Inflammatory macrophage treated with lipopolysaccharide for 4 hours (primary cell): ENCODE results near the gene GAS2L1.
"Not testable (repeated sequence)": the region's sequence is repeated elsewhere in the genome, so short reads cannot be mapped to it uniquely, and the experiment has no call there.

Experiments used
- DNase-seq: peaks from one replicate; pipeline ENCODE4 v3.0.0-alpha.2; 2020

The GAS2L1 gene

GRCh38 chr22:29344137-29344536, 37.7 kb downstream of the GAS2L1 start:
- no peak for DNase-seq

GRCh38 chr22:29344889-29345288, 38.4 kb downstream of the GAS2L1 start:
- not testable (repeated sequence) for DNase-seq

- DNase-seq, result no peak
These were observed 39.5 kb downstream of the GAS2L1 start for GRCh38 chr22:29345932-29346331.

- DNase-seq, result no peak
These were observed 40.2 kb downstream of the GAS2L1 start for GRCh38 chr22:29346659-29347058.

GRCh38 chr22:29348041-29348440, 41.6 kb downstream of the GAS2L1 start:
- no peak for DNase-seq

GRCh38 chr22:29348956-29349355, 42.5 kb downstream of the GAS2L1 start:
- no peak for DNase-seq

- no peak for DNase-seq
These were observed 44.6 kb downstream of the GAS2L1 start for GRCh38 chr22:29351042-29351441.

- no peak for DNase-seq
These were observed 45.4 kb downstream of the GAS2L1 start for GRCh38 chr22:29351891-29352290.

- no peak for DNase-seq
These were observed 46.3 kb downstream of the GAS2L1 start for GRCh38 chr22:29352778-29353177.

GRCh38 chr22:29353286-29353685, 46.8 kb downstream of the GAS2L1 start:
- no peak for DNase-seq

- no peak for DNase-seq
These were observed 47.4 kb downstream of the GAS2L1 start for GRCh38 chr22:29353860-29354259.

GRCh38 chr22:29357193-29357890, 50.9 kb downstream of the GAS2L1 start:
- not testable (repeated sequence) for DNase-seq

- no peak for DNase-seq
These were observed 53.0 kb downstream of the GAS2L1 start for GRCh38 chr22:29359469-29359868.
